Measurements from ENCODE around the gene RNF169.

The RNF169 gene, protein sequence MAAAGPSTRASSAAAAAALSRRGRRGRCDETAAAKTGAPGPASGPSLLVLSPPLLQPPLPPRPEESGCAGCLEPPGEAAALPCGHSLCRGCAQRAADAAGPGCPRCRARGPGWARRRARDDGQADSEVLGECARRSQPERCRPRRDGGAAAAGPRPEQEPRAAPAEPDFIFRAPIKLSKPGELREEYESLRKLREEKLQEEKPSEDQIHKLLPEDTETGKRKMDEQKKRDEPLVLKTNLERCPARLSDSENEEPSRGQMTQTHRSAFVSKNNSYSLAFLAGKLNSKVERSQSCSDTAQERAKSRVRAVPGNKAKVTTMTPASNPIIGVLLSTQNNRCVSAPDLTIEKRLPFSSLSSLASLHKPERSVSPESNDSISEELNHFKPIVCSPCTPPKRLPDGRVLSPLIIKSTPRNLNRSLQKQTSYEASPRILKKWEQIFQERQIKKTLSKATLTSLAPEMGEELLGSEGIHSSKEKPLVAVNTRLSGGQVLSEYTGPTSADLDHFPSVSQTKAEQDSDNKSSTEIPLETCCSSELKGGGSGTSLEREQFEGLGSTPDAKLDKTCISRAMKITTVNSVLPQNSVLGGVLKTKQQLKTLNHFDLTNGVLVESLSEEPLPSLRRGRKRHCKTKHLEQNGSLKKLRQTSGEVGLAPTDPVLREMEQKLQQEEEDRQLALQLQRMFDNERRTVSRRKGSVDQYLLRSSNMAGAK

DNA sequence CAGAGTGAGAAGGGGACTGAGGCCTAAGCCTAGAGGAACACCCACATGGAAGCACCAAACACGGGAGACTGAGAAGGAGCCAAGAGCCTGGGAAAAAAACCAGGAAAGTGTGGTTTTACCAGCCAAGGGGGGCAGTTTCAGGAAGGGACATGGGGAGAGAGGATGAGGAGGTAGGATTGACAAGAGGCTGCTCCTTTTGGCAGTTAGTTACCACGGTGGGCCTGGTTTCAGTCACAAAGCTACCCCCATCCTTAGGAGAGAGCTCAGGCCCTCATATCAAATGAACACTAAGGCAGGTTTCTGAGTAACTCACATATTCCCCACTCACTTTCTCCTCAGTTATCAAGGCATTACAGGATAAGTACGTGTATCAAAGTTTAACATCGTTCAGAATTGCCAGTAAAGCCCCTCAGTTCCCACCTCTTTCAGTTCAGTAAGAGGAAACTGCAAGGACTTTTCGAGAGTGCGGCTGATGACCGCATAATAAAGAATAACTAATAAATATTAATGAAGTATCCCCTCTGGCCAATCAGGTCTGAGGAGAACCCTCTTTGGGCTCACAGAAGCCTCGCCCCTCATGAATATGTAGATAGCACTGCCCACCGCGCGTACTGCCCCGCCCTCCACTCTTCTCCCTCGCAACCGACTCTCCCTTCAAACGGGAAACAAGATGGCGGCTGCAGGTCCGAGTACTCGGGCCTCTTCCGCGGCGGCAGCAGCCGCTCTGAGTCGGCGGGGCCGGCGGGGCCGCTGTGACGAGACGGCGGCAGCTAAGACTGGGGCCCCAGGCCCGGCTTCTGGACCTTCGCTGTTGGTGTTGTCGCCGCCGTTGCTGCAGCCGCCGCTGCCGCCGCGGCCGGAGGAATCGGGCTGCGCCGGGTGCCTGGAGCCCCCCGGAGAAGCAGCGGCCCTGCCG, at the start of gene RNF169:
Gene RNF169, plus strand, starts transcription at position 639 of the 916 bp plus-strand sequence. Its CDS starts 32 bp downstream, at position 671.
- peak; percentile 83 to 84 for DNase-seq (ENCODE audit: low read depth in 2 of 2)

DNA sequence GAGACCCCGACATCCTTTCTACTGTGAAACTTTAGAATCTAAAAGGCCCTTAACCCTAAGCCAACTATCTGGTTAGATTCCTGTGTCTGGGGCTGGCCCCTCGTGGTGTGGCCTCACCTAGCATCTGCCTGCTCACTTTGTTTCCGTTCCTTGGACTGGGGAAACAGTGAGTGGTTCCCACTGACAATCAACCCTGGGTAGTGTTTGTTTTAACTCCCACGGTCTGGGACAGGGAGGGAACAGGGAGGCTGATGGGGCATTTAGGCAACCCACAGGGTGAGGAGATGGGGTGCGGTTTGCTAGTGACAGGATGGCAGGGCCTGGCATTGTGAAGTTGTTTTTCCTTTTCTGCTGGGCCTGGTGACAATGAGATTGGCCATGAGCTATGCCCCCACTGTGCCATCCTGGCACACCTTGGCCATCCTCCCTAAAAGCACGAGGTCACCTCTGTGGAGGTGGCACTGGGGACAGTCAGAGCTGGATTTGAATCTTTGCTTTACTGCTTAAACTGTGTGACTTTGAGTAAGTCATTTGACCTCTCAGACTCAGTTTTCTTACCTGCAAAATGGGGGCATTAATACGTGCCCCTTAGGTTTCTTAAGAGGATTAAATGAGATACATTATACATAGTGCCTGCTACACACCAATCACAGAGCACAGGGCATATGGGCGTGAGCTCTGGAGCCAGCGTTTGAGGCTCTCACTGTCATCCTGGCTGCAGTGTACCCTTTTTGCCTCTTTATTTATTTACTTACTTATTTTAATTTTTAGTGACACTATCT, 48.8 kb upstream of the RNF169 start:
- DNase-seq (ENCODE audit: low read depth in 2 of 2): no peak

DNA sequence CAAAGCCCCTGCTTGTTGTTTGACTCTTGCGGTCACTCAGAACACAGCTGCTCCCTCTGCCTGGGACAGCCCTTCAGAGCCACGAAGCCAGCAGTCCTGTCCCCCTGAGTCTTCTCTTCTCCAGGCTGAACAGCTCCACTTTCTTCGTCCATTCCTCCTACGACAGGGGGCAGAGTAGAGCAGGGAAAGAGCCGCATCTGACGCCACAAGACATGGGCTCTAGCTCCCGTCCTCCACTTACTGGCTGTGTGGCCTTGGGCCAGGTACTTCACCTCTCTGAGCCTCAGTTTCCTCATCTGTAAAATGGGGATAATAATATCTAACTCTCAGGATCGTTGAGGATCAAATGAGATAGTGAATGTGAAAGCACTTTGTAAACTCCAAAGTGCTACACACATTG, 47.3 kb upstream of the RNF169 start:
- no peak for DNase-seq (ENCODE audit: low read depth in 2 of 2)

DNA sequence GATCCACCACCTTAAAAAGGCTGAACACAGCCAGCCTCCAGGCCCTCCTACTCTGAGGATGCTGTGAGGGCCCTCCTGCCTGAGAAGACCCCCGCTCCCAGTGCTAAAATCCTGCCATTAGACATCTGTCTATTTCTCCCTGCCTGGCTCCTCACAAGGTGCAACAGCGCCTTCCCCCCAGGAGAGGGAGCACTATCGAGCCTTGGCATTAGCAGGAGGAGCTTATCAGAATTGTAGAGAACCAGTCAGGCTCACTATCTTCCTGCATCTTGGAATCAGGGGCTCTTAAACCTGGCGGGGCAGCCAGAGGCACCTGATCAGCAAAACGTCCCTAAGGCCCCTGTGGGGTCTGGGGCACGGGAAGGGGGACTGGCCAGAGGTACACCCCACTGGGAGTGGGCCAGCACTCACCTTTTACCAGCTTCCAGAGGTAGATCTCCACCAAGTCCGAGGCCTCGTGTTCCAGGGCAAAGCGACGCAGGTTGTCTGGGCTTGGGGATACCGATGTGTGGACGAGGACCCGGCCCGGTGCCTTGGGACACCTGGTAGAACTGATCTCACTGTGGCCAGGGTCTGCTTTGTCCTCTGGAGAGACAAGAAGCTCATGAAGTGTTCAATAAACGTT, 46.2 kb upstream of the RNF169 start:
- DNase-seq (ENCODE audit: low read depth in 2 of 2): peak; percentile 19 to 21

DNA sequence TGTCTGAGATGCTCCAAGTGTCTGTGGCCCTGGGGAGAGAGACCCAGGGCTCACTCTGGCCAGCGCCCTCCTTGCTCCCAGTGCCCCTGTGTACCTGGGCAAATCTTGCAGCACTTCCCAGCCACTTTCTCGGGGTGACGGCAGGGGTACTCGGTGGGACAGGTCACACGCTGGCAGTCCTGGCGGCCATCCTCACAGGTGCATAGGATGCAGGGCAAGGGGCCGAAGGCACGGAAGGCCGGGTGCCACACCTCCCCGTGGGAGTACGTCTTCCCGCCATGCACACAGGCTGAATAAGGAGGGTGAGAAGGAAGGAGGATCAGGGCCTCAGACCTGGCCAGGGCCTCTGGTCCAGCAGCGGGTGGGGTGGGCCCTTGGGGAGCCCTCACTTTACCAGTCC, 45.4 kb upstream of the RNF169 start:
- DNase-seq (ENCODE audit: low read depth in 2 of 2): no peak

DNA sequence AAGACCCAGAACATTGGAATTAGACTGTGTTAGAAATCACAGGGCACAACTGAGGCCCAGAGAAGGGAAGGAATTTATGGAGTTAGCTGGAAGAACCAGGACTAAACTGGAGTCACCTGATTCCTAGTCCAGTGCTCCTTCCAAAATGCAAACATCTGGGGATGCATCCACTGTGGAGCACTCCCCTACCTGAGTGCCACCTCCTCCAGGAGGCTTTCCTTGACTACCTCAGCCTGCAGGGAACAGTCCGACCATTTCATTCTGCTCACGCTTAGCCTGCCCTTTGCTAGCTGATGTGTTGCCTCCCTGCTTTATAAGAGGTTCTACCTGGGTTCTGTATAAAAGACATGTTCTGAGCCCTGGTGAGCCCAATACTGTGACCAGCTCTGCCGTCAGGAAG, 41.5 kb upstream of the RNF169 start:
- DNase-seq (ENCODE audit: low read depth in 2 of 2): no peak

DNA sequence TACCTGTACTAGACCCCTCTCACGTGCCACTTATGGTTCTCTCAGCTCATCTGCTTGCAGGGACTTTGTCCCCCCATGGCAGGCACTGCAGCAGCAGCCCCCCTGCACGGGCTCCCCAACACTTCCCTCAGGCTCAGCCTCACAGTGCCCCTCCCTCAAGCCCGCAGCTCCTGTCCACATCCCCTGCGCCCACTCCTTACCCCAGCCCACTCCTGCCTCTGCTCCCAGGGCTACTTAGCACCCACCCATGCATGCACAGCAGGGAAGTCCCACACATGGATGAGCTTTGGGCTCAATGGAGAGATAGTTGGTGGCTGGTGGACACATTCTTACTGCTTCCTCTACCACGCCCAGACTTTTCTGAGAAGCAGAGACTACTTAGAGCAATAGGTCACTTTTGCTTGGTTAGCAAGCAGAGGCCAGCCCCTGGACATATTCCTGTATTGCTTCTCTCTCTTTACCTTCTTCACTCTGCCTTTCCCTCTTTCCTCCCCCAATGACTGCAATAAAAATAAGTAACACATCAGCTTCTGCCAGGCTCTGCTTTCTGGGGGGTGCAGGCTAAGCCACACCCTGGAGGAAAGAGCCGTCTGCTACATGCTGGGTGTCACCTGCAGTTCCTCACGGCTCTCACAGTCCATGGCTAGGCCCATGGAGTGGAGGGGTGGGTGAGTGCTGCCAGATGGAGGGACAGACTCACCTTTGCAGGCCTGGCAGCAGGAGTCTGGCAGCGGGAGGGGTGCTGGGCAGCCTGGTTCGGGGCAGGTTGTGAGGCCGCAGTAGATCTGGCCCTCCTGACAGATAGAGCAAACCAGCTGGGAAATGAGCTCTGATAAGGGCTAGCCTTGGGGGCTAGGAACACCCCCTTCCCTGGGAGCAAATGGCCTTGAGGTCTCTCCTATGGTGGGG, 40.8 kb upstream of the RNF169 start:
- DNase-seq (ENCODE audit: low read depth in 2 of 2): no peak

DNA sequence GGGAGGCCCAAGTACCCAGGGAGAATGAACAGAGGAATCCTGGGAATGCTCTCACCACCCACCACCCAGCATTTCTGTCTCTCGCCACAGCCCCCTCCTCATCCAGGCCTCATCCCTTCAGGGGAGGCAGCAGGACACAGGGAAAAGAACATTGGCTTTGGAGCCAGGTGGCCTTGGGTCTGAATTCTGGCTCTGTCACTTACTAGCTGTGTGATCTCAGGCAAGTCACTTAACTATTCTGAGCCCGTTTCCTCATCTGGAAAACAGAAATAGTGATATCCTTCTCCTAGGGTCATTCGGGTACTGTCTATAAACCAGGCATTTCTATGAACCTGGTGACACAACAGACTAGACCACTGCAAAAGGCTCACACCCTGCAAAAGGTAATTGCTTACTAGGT, 39.5 kb upstream of the RNF169 start:
- no peak for DNase-seq (ENCODE audit: low read depth in 2 of 2)

DNA sequence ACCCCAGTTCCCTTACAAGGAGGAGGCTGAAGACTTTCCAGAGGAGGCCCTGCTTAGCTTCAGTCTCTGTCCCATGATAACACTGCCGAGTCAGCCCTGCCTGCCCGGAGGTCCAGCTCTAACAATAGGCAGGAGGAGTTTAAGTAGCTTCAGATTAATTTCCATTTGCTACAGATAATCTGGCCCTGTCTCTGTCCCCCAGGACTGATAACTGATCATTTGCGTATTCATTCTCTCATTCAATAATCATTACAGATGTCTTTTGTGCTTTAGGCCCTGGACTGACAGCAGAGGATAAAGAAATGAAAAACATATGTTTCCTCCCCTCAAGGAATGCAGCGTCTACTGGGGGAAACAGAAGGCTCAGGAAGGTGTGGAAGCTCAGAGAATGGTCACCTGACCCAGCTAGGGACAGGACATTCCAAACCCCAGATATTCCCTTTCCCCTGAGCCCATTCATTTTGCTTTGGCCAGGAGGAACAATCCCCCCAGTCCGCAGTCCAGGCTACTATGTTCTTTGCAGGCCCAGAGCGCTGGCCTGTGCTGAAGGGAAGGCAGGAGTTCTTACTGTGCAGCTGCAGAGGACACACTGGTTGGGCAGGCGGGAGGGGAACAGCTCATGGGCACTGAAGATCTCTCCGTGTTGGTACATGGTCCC, 38.2 kb upstream of the RNF169 start:
- DNase-seq (ENCODE audit: low read depth in 2 of 2): no peak

DNA sequence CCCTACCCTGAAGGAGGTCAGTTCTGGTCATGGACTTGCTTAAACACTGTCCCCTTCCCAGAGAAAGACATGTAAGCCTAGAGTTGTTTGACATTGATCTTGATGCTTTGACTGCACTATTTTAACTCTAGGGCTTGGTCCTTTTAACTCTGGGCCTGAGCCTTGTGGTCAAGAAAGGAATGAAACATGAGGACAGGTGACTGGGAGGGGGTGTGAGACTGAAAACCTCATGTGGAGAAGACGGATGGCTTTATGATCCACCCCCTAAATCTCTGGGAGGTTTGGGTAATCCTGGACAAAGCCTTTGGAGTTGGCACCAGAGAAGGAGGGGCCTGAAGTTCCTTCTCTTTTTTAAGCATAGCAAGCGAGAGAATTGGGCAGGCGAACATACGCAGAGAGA, 35.0 kb upstream of the RNF169 start:
- DNase-seq (ENCODE audit: low read depth in 2 of 2): no peak

DNA sequence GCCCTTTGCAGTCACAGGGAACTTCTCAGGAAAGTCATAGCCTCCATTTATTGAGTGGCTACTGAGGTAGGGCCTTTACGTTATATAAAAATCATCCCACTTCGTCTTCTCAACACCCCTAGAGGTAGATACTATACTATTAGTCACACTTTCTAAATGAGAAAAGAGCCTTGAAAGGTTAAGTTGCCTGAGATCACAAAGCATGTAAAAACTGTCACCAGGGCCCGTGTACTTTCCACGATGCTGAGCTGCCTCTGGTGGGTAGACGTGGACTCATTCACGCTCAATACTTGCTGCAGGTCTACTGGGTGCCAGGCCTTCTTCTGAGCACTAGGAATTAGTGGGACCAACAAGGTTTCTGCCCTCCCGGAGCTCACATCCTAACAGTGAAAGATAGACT, 33.7 kb upstream of the RNF169 start:
- peak in 1 of 2 donors; percentile 15 for DNase-seq (ENCODE audit: low read depth in 2 of 2)

DNA sequence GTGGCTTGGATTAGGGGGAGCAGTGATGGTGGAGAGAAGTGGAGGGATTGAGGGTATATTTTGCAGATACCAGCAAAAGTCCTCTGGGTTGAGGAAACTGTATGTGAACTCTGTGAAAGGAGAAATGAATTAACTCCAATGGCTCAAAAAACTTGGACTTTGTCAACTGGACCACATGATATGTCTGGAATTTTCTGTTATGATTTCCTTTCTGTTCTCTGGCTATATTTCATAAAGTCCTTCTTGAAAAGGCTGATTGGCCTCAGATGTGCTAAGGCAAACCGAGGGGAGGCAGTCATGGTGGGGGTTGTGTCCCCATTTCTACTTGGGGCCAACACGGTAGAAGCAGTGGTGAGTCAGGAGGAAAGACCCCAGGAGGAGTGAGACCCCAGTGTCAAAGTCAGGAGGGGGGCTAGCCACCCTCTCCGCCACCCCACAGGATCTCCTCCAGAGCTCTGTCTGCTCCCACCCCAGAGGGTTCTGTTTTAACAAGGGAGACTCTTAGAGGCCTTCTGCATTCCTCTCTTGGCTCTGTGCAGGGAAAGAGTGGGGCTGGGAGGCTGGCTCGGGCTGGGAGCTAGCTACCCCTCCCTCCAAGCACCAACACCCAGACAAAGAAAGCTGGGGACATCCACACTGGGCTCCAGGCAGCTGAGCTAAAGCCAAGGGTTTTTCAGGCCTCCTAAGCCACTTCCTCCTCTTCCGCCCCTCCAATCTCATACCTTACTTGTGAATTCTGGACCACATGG, 31.3 kb upstream of the RNF169 start:
- DNase-seq (ENCODE audit: low read depth in 2 of 2): no peak

DNA sequence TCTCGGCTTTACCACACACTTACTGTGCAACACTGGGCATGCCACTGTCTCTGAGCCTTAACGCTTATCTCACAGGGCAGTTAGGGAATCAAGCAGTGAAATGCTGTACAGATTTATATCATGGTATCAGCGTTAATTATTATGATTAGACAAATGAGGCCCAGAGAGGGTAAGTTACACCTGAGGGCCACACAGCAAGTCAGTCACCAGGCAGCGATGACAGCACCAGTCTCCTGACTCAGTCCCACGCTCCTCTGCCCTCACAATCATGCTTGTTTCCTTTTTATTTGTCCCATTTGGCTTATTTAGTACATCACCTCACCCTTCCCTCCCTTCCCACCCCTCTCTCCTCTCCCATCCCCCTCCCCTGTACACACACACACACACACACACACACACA, 29.6 kb upstream of the RNF169 start:
- DNase-seq (ENCODE audit: low read depth in 2 of 2): no peak

DNA sequence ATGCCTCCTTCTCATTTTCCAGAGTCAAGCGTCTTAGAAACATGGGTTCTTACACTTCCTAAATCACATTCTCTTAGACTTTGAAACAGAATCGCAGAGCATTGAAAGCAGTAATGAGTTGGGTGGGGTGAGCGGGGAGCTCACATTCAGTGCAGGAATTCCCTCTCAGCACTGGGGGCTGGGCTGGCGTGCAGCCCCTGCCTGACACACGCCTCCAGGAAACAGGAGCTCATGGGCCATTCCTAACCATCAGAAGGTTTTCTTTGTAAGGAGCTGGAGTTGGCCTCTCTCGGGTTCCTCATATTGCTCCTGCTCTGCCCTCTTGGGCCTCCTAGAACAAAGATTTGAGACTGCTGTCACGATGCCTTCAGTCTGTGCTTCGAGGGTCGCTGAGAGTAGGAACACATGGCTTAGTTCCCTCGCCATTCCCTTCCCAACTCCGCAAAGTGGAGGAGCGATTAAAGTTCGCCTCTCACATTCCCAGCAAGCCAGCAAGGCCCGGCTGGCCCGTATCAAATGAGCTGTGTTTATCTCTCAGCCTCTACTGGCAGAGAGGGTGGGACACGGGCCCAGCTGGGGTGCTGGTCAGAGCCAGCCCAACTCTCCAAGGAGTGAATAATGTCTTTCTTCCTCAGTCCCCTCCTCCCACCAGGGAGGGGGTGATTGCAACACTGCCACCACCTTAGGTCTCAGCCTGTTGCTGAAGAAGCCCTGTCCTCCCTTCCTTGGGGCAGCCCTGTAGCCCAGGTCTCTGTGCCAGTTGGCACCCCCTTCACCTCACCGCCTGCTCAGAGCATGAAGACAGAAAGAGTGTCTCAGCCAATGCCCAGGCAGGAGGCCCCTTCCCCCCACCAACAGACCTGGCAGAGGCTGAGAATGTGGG, 27.8 kb upstream of the RNF169 start:
- DNase-seq (ENCODE audit: low read depth in 2 of 2): no peak

DNA sequence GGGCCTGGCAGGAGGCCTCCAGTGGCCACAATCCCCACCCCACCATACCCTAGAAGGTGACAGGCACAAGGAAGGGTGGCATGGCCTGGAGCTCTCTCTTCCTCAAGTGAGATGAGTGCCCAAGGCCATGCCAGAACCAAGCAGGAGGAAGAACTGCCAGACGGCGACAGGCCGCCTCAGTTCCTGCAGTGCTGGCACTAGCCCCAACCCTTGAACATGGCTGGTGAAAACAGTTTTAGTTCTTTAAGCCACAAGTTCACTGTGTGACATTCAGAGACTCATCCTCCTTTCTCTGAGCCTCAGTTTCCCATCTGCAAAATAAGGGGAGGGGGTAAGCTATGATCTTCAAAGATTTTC, 27.2 kb upstream of the RNF169 start:
- no peak for DNase-seq (ENCODE audit: low read depth in 2 of 2)

DNA sequence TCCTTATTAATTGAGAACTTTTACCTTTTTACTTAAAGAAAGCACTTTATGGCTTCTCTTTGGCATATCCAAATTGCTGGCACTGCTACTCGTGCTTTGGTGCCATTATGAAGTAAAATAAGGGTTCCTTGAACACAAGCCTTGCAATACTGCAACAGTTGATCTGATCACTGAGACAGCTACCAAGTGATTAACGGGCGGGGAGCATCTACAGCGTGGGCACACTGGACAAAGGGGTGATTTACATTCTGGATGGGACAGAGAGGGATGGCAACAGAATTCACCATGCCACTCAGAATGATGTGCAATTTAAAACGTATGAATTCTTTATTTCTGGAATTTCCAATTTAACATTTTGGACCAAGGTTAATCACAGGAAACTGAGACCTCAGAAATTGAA, 25.1 kb upstream of the RNF169 start:
- DNase-seq (ENCODE audit: low read depth in 2 of 2): no peak

DNA sequence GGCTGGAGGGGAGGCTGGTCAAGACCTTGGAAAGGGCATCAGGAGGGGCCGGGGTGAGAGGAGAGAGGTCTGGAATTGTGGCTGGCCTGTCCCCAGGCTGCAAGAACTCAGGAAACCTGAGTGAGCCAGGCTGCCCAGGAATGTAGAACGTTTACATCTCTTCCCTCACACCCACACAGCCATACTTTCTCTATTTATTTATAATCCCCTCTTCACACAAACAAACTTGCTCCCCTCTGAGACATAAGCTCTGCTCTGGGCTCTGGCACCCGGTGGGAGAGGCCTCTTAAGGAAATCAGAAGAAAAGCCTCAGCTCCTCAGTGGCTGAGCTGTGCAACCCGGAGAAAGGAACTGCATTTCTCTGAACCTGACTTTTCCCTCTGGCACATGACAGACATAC, 22.9 kb upstream of the RNF169 start:
- DNase-seq (ENCODE audit: low read depth in 2 of 2): no peak
